Stomach (tissue), 9 donors: ENCODE results near the gene TMEM54. TPM values are rescaled to one million over a fixed set of nuclear protein-coding genes. Genes with fewer than 3 reads are reported as not detected.

ENCODE experiments used
- DNase-seq, 2 donors: peaks; one replicate each; pipeline versions ENCODE4 v3.0.0 to v3.0.0-alpha.2; 2013 to 2019
- H3K27ac ChIP-seq, 5 donors: fragments of 200-600 bp in 4 of 5; sonication (generic) in 4 of 5; one replicate each; pipeline ENCODE4 v1.5.1; 2013 to 2019; ENCODE audit warnings: mild to moderate bottlenecking in 1 of 5, moderate library complexity in 1 of 5
- H3K27me3 ChIP-seq, 3 donors: fragments of 200-600 bp; sonication (generic); one replicate each; pipeline ENCODE4 v1.5.1; 2017 to 2019; ENCODE audit warnings: mixed run types in 1 of 3
- H3K36me3 ChIP-seq, 4 donors: fragments of 200-600 bp; sonication (generic); 1 replicate in 3 of 4; 2 replicates in 1 of 4; pipeline ENCODE4 v1.5.1; 2016 to 2019
- H3K4me1 ChIP-seq, 4 donors: fragments of 200-600 bp; sonication (generic); one replicate each; pipeline ENCODE4 v1.5.1; 2016 to 2019
- H3K4me3 ChIP-seq, 4 donors: fragments of 200-600 bp; sonication (generic) in 3 of 4; one replicate each; pipeline ENCODE4 v1.5.1; 2016 to 2019; ENCODE audit warnings: mild to moderate bottlenecking in 1 of 4
- H3K9me3 ChIP-seq, 4 donors: fragments of 200-600 bp; sonication (generic); one replicate each; pipeline ENCODE4 v1.5.1; 2016 to 2019
- CTCF ChIP-seq, 7 experiments: fragments of 450-650 bp in 4 of 7; fragments of 200-600 bp in 3 of 7; sonication (generic) in 3 of 7; IDR thresholded peaks; one replicate each; pipeline ENCODE4 v1.5.1; 2016 to 2019; ENCODE audit warnings: antibody characterized with exemption in 7 of 7, control low read depth in 2 of 7, mild to moderate bottlenecking in 1 of 7
- EP300 ChIP-seq: sonication (generic); formaldehyde crosslinking; IDR thresholded peaks from one replicate; pipeline ENCODE4 v1.6.1; 2017; ENCODE audit warnings: antibody characterized with exemption
- POLR2A ChIP-seq, 4 donors: fragments of 450-650 bp; IDR thresholded peaks; one replicate each; pipeline ENCODE4 v1.6.1; 2016; ENCODE audit warnings: antibody characterized with exemption in 4 of 4, control low read depth in 2 of 4, mild to moderate bottlenecking in 1 of 4, moderate library complexity in 1 of 4
- POLR2AphosphoS5 ChIP-seq, 3 donors: sonication (generic); formaldehyde crosslinking; IDR thresholded peaks; one replicate each; pipeline ENCODE4 v1.6.1; 2016; ENCODE audit warnings: antibody characterized with exemption in 3 of 3
- WGBS, 5 donors: extraction: QIAGEN DNeasy Blood & Tissue Kit in 3 of 5; methylation state at CpG; one replicate each; pipeline versions ENCODE4 v1.1.5 to v1.1.7; 2013 to 2018; 5-methylcytosine and 5-hydroxymethylcytosine counted together
- intact Hi-C: fragments of 100-400 bp; cut with DNase I; formaldehyde crosslinking; loops from one replicate; pipeline ENCODE4 v1.15.1; 2023; ENCODE audit warnings: low total_unique reads
- polyA plus RNA-seq, 3 donors: library from polyadenylated mRNA; stranded (reverse); fragments of 200-250 nt; gene quantifications; one replicate each; pipeline ENCODE4 v1.2.3, GENCODE V29; 2013
- total RNA-seq, 5 donors: library from RNA; depleted of rRNA; stranded (reverse); fragments of >200 nt; gene quantifications; one replicate each; pipeline versions ENCODE4 v1.1.0 to v1.2.3, GENCODE V29; 2014 to 2016
- donor health status: healthy with polysubstance abuse.
- donor health status: Bipolar disorder and iron deficiency.
- donor health status: healthy.

Gene TMEM54
- total and polyA plus RNA-seq, 8 donors = 34.9 to 408 (median 159) TPM

GRCh38 chr1:32881871-32882850 lies 19.0 kb downstream of the TMEM54 start:
- TF ChIP-seq CTCF (IDR thresholded peaks at IDR 0.05) = no peak
- TF ChIP-seq POLR2A (IDR thresholded peaks at IDR 0.05) = no peak
- no peak for TF ChIP-seq POLR2AphosphoS5 (IDR thresholded peaks at IDR 0.05)
- TF ChIP-seq EP300 = no peak
- 20 to 31% (median 25%) methylated on average over 13 to 22 of the region's 22 CpGs for WGBS, 5 donors
- intact Hi-C loops = no loop called here
- H3K4me3 ChIP-seq = no peak overlapping the region
- H3K27ac ChIP-seq = no peak overlapping the region
- peaks cover 11 to 41% (median 29%) of the 10 kb centered on the region in 3 donors for H3K27me3 ChIP-seq
- DNase-seq = peak; percentile 49 to 50
- no peaks in the 10 kb centered on the region for H3K9me3 ChIP-seq
- peaks cover 17 to 38% (median 31%) of the 10 kb centered on the region in 4 donors for H3K4me1 ChIP-seq
- no peaks in the 10 kb centered on the region for H3K36me3 ChIP-seq

GRCh38 chr1:32881291-32881690 lies 19.9 kb downstream of the TMEM54 start:
- no peak for TF ChIP-seq EP300
- no peak for TF ChIP-seq POLR2AphosphoS5 (IDR thresholded peaks at IDR 0.05)
- TF ChIP-seq POLR2A (IDR thresholded peaks at IDR 0.05) = no peak
- TF ChIP-seq CTCF (IDR thresholded peaks at IDR 0.05) = no peak
- Histone ChIP-seq H3K9me3 (no peaks in the 10 kb centered on the region), H3K4me3 (no peak overlapping the region), H3K27ac (no peak overlapping the region), H3K36me3 (no peaks in the 10 kb centered on the region), H3K4me1 (peaks cover 14 to 37% (median 27%) of the 10 kb centered on the region in 4 donors), H3K27me3 (peaks cover 6 to 32% (median 27%) of the 10 kb centered on the region in 3 donors)
- 53 to 70% (median 63%) methylated on average over 5 of the region's 5 CpGs for WGBS, 5 donors
- DNase-seq = no peak
- intact Hi-C loops = no loop called here

GRCh38 chr1:32878637-32879041 lies 22.6 kb downstream of the TMEM54 start:
- intact Hi-C loops = no loop called here
- no peaks in the 10 kb centered on the region for H3K9me3 ChIP-seq
- H3K27ac ChIP-seq = no peak overlapping the region
- H3K36me3 ChIP-seq = no peaks in the 10 kb centered on the region
- TF ChIP-seq CTCF (IDR thresholded peaks at IDR 0.05) (no peak), EP300 (no peak), POLR2A (IDR thresholded peaks at IDR 0.05) (no peak), POLR2AphosphoS5 (IDR thresholded peaks at IDR 0.05) (no peak)
- 64 to 82% (median 77%) methylated on average over 4 to 5 of the region's 5 CpGs for WGBS, 5 donors
- peaks cover 10 to 27% (median 19%) of the 10 kb centered on the region in 4 donors for H3K4me1 ChIP-seq
- peaks cover 0 to 7% (median 6%) of the 10 kb centered on the region in 3 donors for H3K27me3 ChIP-seq
- DNase-seq = no peak
- no peak overlapping the region for H3K4me3 ChIP-seq

- Histone ChIP-seq H3K4me3 (no peak overlapping the region), H3K36me3 (no peaks in the 10 kb centered on the region), H3K4me1 (peaks cover 10 to 27% (median 19%) of the 10 kb centered on the region in 4 donors), H3K27me3 (peaks cover 0 to 9% (median 7%) of the 10 kb centered on the region in 3 donors), H3K27ac (no peak overlapping the region), H3K9me3 (no peaks in the 10 kb centered on the region)
- DNase-seq = no peak
- TF ChIP-seq EP300 = no peak
- WGBS, 5 donors = 48 to 78% (median 69%) methylated on average over 4 to 6 of the region's 6 CpGs
- intact Hi-C loops = no loop called here
Measured at GRCh38 chr1:32878183-32878582, 23.0 kb downstream of the TMEM54 start.
